Breast epithelium (tissue), 4 donors: ENCODE measurements around the gene TDRD12. TPM values are rescaled to one million over a fixed set of nuclear protein-coding genes. Genes with fewer than 3 reads are reported as not detected.
A peak's percentile ranks its signal among the peaks of the same experiment; 100 is the strongest.
"Not testable (repeated sequence)": the region's sequence is repeated elsewhere in the genome, so short reads cannot be mapped to it uniquely, and the experiment has no call there.

Experiments used
- DNase-seq, 2 donors: peaks; one replicate each; pipeline ENCODE4 v3.0.0-alpha.2; 2019; ENCODE audit warnings: low spot score in 2 of 2
- H3K27ac ChIP-seq, 2 donors: fragments of 200-600 bp; sonication (generic) in 1 of 2; one replicate each; pipeline ENCODE4 v1.5.1; 2016 to 2019; ENCODE audit warnings: mild to moderate bottlenecking in 1 of 2
- H3K27me3 ChIP-seq, 2 donors: fragments of 200-600 bp; sonication (generic) in 1 of 2; one replicate each; pipeline versions ENCODE4 v1.5.1 to v1.6.0; 2017 to 2019; ENCODE audit warnings: control low read depth in 1 of 2, mild to moderate bottlenecking in 1 of 2
- H3K36me3 ChIP-seq: fragments of 200-600 bp; one replicate; pipeline ENCODE4 v1.5.1; 2019
- H3K4me1 ChIP-seq, 2 donors: fragments of 200-600 bp; sonication (generic); one replicate each; pipeline ENCODE4 v1.5.1; 2016 to 2019; ENCODE audit warnings: control low read depth in 1 of 2
- H3K4me3 ChIP-seq, 3 donors: fragments of 200-600 bp; sonication (generic); 1 replicate in 2 of 3; 2 replicates in 1 of 3; pipeline ENCODE4 v1.5.1; 2016 to 2019; ENCODE audit warnings: mild to moderate bottlenecking in 3 of 3, moderate library complexity in 2 of 3
- H3K9me3 ChIP-seq, 2 donors: fragments of 200-600 bp; sonication (generic) in 1 of 2; one replicate each; pipeline ENCODE4 v1.5.1; 2016 to 2019; ENCODE audit warnings: control low read depth in 1 of 2
- CTCF ChIP-seq, 3 donors: fragments of 450-650 bp; IDR thresholded peaks; one replicate each; pipeline ENCODE4 v1.5.1; 2016 to 2017; ENCODE audit warnings: antibody characterized with exemption in 3 of 3, mild to moderate bottlenecking in 3 of 3, moderate library complexity in 3 of 3
- POLR2A ChIP-seq: fragments of 450-650 bp; IDR thresholded peaks from one replicate; pipeline ENCODE4 v1.6.1; 2016; ENCODE audit warnings: antibody characterized with exemption, mild to moderate bottlenecking, moderate library complexity
- POLR2AphosphoS5 ChIP-seq, 3 donors: sonication (generic); formaldehyde crosslinking; IDR thresholded peaks; one replicate each; pipeline ENCODE4 v1.6.1; 2017; ENCODE audit warnings: antibody characterized with exemption in 3 of 3
- intact Hi-C: fragments of 100-400 bp; cut with DNase I; formaldehyde crosslinking; loops from one replicate; pipeline ENCODE4 v1.15.1; 2023; ENCODE audit warnings: low total_unique reads
- total RNA-seq, 3 donors: library from RNA; depleted of rRNA; stranded (reverse); fragments of >200 nt; gene quantifications; one replicate each; pipeline ENCODE4 v1.1.0, GENCODE V29; 2016

TDRD12 gene
- total RNA-seq, 3 donors from 2014 or later, result 2.0 to 2.3 TPM; not detected in 1

GRCh38 chr19:32694851-32695250 lies 24.7 kb upstream of the TDRD12 start:
- H3K9me3 ChIP-seq, H3K4me1 ChIP-seq, intact Hi-C loops, H3K27me3 ChIP-seq, H3K27ac ChIP-seq, DNase-seq, H3K36me3 ChIP-seq: not testable (repeated sequence)
- H3K4me3 ChIP-seq, result peak overlapping the region in 1 of 3 donors; percentile 97

- DNase-seq, H3K9me3 ChIP-seq, intact Hi-C loops, H3K4me1 ChIP-seq, H3K36me3 ChIP-seq, H3K27me3 ChIP-seq, H3K4me3 ChIP-seq, H3K27ac ChIP-seq: not testable (repeated sequence)
Observed at GRCh38 chr19:32695506-32695905, 24.1 kb upstream of the TDRD12 start.

GRCh38 chr19:32696771-32697170 lies 22.8 kb upstream of the TDRD12 start:
- DNase-seq, H3K9me3 ChIP-seq, H3K4me3 ChIP-seq, H3K27me3 ChIP-seq, intact Hi-C loops, H3K27ac ChIP-seq, H3K36me3 ChIP-seq, H3K4me1 ChIP-seq: not testable (repeated sequence)

GRCh38 chr19:32700129-32700528 lies 19.4 kb upstream of the TDRD12 start:
- H3K4me1 ChIP-seq, H3K4me3 ChIP-seq, H3K27ac ChIP-seq, intact Hi-C loops, H3K27me3 ChIP-seq, H3K36me3 ChIP-seq, DNase-seq: not testable (repeated sequence)
- H3K9me3 ChIP-seq, result peaks cover 22 to 23% of the 10 kb centered on the region in 2 donors

- Histone ChIP-seq H3K4me1 (no peaks in the 10 kb centered on the region), H3K9me3 (peaks cover 22 to 25% of the 10 kb centered on the region in 2 donors), H3K36me3 (no peaks in the 10 kb centered on the region), H3K4me3 (no peak overlapping the region), H3K27me3 (no peaks in the 10 kb centered on the region), H3K27ac (no peak overlapping the region)
- TF ChIP-seq CTCF (IDR thresholded peaks at IDR 0.05) (no peak), POLR2A (no peak), POLR2AphosphoS5 (IDR thresholded peaks at IDR 0.05) (no peak)
- intact Hi-C loops, result no loop called here
- no peak for DNase-seq
Observed at GRCh38 chr19:32702010-32702409, 17.6 kb upstream of the TDRD12 start.

GRCh38 chr19:32704006-32704405 lies 15.6 kb upstream of the TDRD12 start:
- H3K4me3 ChIP-seq, H3K27me3 ChIP-seq, H3K4me1 ChIP-seq, H3K36me3 ChIP-seq, H3K27ac ChIP-seq, DNase-seq, intact Hi-C loops: not testable (repeated sequence)
- H3K9me3 ChIP-seq, result peaks cover 22 to 25% of the 10 kb centered on the region in 2 donors

GRCh38 chr19:32708457-32708856 lies 11.1 kb upstream of the TDRD12 start:
- no peak for DNase-seq
- intact Hi-C loops, result no loop called here
- no peak for TF ChIP-seq POLR2A
- no peak for TF ChIP-seq CTCF (IDR thresholded peaks at IDR 0.05)

GRCh38 chr19:32709032-32709431 lies 10.5 kb upstream of the TDRD12 start:
- no peak for DNase-seq
- Histone ChIP-seq H3K4me3 (no peak overlapping the region), H3K27ac (no peak overlapping the region), H3K4me1 (no peaks in the 10 kb centered on the region), H3K36me3 (no peaks in the 10 kb centered on the region), H3K9me3 (peaks cover 6% of the 10 kb centered on the region in 2 donors), H3K27me3 (no peaks in the 10 kb centered on the region)
- intact Hi-C loops, result no loop called here
- TF ChIP-seq POLR2A (no peak), POLR2AphosphoS5 (IDR thresholded peaks at IDR 0.05) (no peak), CTCF (IDR thresholded peaks at IDR 0.05) (no peak)

More at GRCh38 chr19:32708457-32708856, 11.1 kb upstream of the TDRD12 start:
- H3K36me3 ChIP-seq, result no peaks in the 10 kb centered on the region
- H3K4me3 ChIP-seq, result no peak overlapping the region
- H3K27ac ChIP-seq, result no peak overlapping the region
- H3K27me3 ChIP-seq, result no peaks in the 10 kb centered on the region
- no peaks in the 10 kb centered on the region for H3K4me1 ChIP-seq
- peaks cover 11 to 12% of the 10 kb centered on the region in 2 donors for H3K9me3 ChIP-seq
